B cell (primary cell): ENCODE results near the gene EHBP1L1. TPM values are rescaled to one million over a fixed set of nuclear protein-coding genes. Genes with fewer than 3 reads are reported as not detected.

Experiments used
- ATAC-seq: fragments of 200-7000 bp; cut with Tn5 transposase; one replicate; pipeline ENCODE4 v1.10.0; 2021; ENCODE audit warnings: low read depth, mild to moderate bottlenecking, moderate number of reproducible peaks, moderate library complexity
- CTCF ChIA-PET: fragments of 350-600 bp; sonication (Branson Sonifier 250); formaldehyde crosslinking; loops from one replicate; lab custom pipeline; 2021; ENCODE audit warnings: antibody characterized with exemption, inconsistent platforms; lab: Charles Lee
- POLR2A ChIA-PET: fragments of 350-600 bp; sonication (Branson Sonifier 250); formaldehyde crosslinking; loops from one replicate; lab custom pipeline; 2021; ENCODE audit warnings: antibody characterized with exemption; lab: Charles Lee
- DNase-seq: peaks from one replicate; pipeline ENCODE4 v3.0.0; 2013
- H2AFZ ChIP-seq: 2 replicates; pipeline ENCODE4 v1.6.1; 2012; ENCODE audit warnings: mild to moderate bottlenecking, low read depth, low read length; ENCODE audit not compliant: insufficient read depth, poor library complexity, severe bottlenecking
- H3K27ac ChIP-seq, 2 donors: 1 replicate in 1 of 2; 2 replicates in 1 of 2; pipeline ENCODE4 v1.5.1; 2012 to 2013; ENCODE audit warnings: low read length in 2 of 2, mild to moderate bottlenecking in 2 of 2, moderate library complexity in 1 of 2
- H3K27me3 ChIP-seq, 4 experiments: fragments of 200-600 bp in 1 of 4; sonication (generic) in 1 of 4; replicated peaks in 1 of 4; 1 replicate in 2 of 4; 2 replicates in 2 of 4; pipeline versions ENCODE4 v1.6.1 to v1.7.0; 2013 to 2016; ENCODE audit warnings: low read length in 3 of 4, mild to moderate bottlenecking in 2 of 4, mixed read lengths in 1 of 4, moderate library complexity in 1 of 4; ENCODE audit not compliant: insufficient read depth in 4 of 4, control insufficient read depth in 3 of 4; ENCODE audit errors: control extremely low read depth in 1 of 4
- H3K36me3 ChIP-seq, 2 experiments: replicated peaks in 1 of 2; 1 replicate in 1 of 2; 2 replicates in 1 of 2; pipeline versions ENCODE4 v1.6.1 to v1.7.1; 2013; ENCODE audit warnings: low read length in 1 of 2; ENCODE audit not compliant: insufficient read depth in 2 of 2, control insufficient read depth in 1 of 2; ENCODE audit errors: control extremely low read depth in 1 of 2, extremely low read depth in 1 of 2
- H3K4me1 ChIP-seq, 2 donors: fragments of 200-600 bp in 1 of 2; sonication (generic) in 1 of 2; 1 replicate in 1 of 2; 2 replicates in 1 of 2; pipeline versions ENCODE4 v1.5.1 to v1.6.1; 2013 to 2017; ENCODE audit warnings: low read length in 2 of 2; ENCODE audit not compliant: control insufficient read depth in 2 of 2, insufficient read depth in 2 of 2
- H3K4me2 ChIP-seq: replicated peaks from 2 replicates; pipeline ENCODE3; 2012; ENCODE audit warnings: mild to moderate bottlenecking, low read depth, low read length; ENCODE audit not compliant: poor library complexity, severe bottlenecking
- H3K4me3 ChIP-seq, 5 experiments: fragments of 200-600 bp in 1 of 5; sonication (generic) in 1 of 5; 1 replicate in 3 of 5; 2 replicates in 2 of 5; pipeline versions ENCODE4 v1.5.1 to v1.7.0; 2011 to 2016; ENCODE audit warnings: low read length in 4 of 5, mild to moderate bottlenecking in 4 of 5, low read depth in 2 of 5, control low read depth in 1 of 5, moderate library complexity in 1 of 5; ENCODE audit not compliant: insufficient read depth in 1 of 5; ENCODE audit errors: control extremely low read depth in 1 of 5, extremely low read depth in 1 of 5
- H3K79me2 ChIP-seq: fragments of 200-600 bp; sonication (generic); one replicate; pipeline ENCODE4 v1.6.0; 2016; ENCODE audit warnings: low read length; ENCODE audit not compliant: control insufficient read depth, insufficient read depth
- H3K9ac ChIP-seq: fragments of 200-600 bp; sonication (generic); 2 replicates; pipeline ENCODE4 v1.6.1; 2017; ENCODE audit warnings: mild to moderate bottlenecking, low read length, moderate library complexity
- H3K9me3 ChIP-seq, 3 donors: one replicate each; pipeline versions ENCODE4 v1.6.1 to v1.7.1; 2013; ENCODE audit warnings: low read length in 2 of 3; ENCODE audit not compliant: control insufficient read depth in 2 of 3, insufficient read depth in 1 of 3; ENCODE audit errors: control extremely low read depth in 1 of 3
- H4K20me1 ChIP-seq: 2 replicates; pipeline ENCODE4 v1.6.0; 2012; ENCODE audit warnings: mild to moderate bottlenecking, low read length; ENCODE audit not compliant: insufficient read depth, control insufficient read depth, poor library complexity, severe bottlenecking
- H3K27ac Mint-ChIP-seq: one replicate; pipeline ENCODE4 v1.8.0; 2021; ENCODE audit warnings: mixed read lengths
- H3K27me3 Mint-ChIP-seq: one replicate; pipeline ENCODE4 v1.8.0; 2021; ENCODE audit warnings: mixed read lengths
- H3K4me1 Mint-ChIP-seq: one replicate; pipeline ENCODE4 v1.8.0; 2021; ENCODE audit warnings: mixed read lengths
- H3K4me3 Mint-ChIP-seq: one replicate; pipeline ENCODE4 v1.8.0; 2021; ENCODE audit warnings: mixed read lengths
- H3K9me3 Mint-ChIP-seq: one replicate; pipeline ENCODE4 v1.8.0; 2022; ENCODE audit warnings: mixed read lengths; ENCODE audit not compliant: insufficient read depth
- EZH2 ChIP-seq: IDR thresholded peaks from 2 replicates; pipeline ENCODE4 v1.6.1; 2012; ENCODE audit warnings: borderline replicate concordance, low read depth, mild to moderate bottlenecking, moderate library complexity, low read length; ENCODE audit not compliant: insufficient read depth, poor library complexity, severe bottlenecking
- WGBS: methylation state at CpG from one replicate; pipeline ENCODE4 v1.1.5; 2013; ENCODE audit warnings: missing lambda C conversion rate; ENCODE audit not compliant: insufficient coverage; 5-methylcytosine and 5-hydroxymethylcytosine counted together
- intact Hi-C: fragments of 100-400 bp; cut with micrococcal nuclease; formaldehyde crosslinking; loops from one replicate; pipeline ENCODE4 v1.10.0; 2022
- polyA plus RNA-seq: library from polyadenylated mRNA; depleted of rRNA; stranded (reverse); fragments of >200 nt; gene quantifications from 2 replicates; pipeline ENCODE4 v1.2.3, GENCODE V29; 2012
- total RNA-seq, 2 donors: library from RNA; stranded (reverse); fragments of 120-200 nt in 1 of 2; gene quantifications; 1 replicate in 1 of 2; 2 replicates in 1 of 2; pipeline versions ENCODE4 v1.2.3 to v1.2.4, GENCODE V29; 2013 to 2022
- TF ChIP-seq, protein P1 (sequence below): fragments of 200-600 bp; IDR thresholded peaks from one replicate; pipeline ENCODE4 v1.8.0; 2022; ENCODE audit warnings: antibody characterized with exemption, mild to moderate bottlenecking

EHBP1L1 gene
- total and polyA plus RNA-seq, 2 donors (not counting 1 experiment from before 2014, with no cell fraction given), result 202 to 279 TPM

DNA sequence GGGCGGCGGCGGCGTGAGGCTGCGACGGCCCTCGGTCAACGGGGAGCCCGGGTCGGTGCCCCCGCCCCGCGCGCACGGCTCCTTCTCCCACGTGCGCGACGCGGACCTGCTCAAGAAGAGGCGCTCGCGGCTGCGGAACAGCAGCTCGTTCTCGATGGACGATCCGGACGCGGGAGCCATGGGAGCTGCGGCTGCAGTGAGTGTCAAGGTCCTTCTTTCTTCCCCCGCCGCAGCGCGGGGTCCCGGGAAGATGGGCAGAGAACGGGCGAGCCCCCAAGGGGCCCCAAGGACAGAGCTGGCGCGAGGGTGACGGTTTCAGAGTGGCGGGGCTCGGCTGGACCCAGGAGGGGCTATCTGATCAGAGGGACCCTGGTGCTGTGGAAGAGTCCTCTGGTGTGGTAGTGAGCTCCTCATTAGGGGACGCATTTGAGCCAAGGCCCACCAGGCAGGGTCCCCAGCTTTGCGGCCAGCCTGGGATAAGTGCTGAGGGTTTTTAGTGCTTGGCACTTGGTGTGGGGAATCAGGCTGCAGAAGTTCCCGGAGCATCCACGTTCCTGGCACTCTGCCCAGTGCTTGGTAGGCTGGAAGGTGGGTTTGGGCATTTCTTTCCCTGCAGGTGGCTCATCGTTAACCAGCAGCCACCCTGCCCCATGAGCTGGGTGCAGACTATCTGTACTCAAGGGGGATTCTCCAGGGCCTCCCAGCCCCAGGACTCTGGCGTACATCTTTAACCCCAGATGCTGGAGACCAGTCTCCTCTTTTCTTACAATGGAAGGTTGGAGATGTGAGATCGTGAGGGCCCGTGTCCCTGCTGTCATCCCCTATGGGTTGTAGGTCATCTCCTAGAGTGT, 9.8 kb downstream of the EHBP1L1 start:
- POLR2A ChIA-PET, result interaction anchor here (0.6 to 4.9 kb wide), 5 partner anchors 9 to 1842 kb away, joined by 3 to 45 read pairs (median 4); partner anchors contain the start of gene EHBP1L1
- H3K27ac ChIP-seq, result no peak overlapping the region
- Mint-ChIP-seq H3K4me3 (no peak overlapping the region), H3K4me1 (peaks cover 40% of the 10 kb centered on the region), H3K27ac (peak overlapping the region; percentile 93), H3K9me3 (no peaks in the 10 kb centered on the region), H3K27me3 (no peaks in the 10 kb centered on the region)
- H3K4me2 ChIP-seq, result no peak overlapping the region
- H2AFZ ChIP-seq, result no peak overlapping the region
- DNase-seq (no peak), ATAC-seq (no peak)
- H3K27me3 ChIP-seq, result no peaks in the 10 kb centered on the region
- no peak overlapping the region for H3K9ac ChIP-seq
- H3K4me1 ChIP-seq, result peaks cover 27 to 41% of the 10 kb centered on the region in 2 donors
- TF ChIP-seq EZH2, result no peak
- TF ChIP-seq, protein P1, sequence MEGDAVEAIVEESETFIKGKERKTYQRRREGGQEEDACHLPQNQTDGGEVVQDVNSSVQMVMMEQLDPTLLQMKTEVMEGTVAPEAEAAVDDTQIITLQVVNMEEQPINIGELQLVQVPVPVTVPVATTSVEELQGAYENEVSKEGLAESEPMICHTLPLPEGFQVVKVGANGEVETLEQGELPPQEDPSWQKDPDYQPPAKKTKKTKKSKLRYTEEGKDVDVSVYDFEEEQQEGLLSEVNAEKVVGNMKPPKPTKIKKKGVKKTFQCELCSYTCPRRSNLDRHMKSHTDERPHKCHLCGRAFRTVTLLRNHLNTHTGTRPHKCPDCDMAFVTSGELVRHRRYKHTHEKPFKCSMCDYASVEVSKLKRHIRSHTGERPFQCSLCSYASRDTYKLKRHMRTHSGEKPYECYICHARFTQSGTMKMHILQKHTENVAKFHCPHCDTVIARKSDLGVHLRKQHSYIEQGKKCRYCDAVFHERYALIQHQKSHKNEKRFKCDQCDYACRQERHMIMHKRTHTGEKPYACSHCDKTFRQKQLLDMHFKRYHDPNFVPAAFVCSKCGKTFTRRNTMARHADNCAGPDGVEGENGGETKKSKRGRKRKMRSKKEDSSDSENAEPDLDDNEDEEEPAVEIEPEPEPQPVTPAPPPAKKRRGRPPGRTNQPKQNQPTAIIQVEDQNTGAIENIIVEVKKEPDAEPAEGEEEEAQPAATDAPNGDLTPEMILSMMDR, result no peak
- H4K20me1 ChIP-seq, result peaks cover 14% of the 10 kb centered on the region
- WGBS, result 97% methylated on average over 41 of the region's 51 CpGs
- peaks cover 1 to 51% of the 10 kb centered on the region in 2 experiments for H3K36me3 ChIP-seq
- intact Hi-C loops, result no loop called here
- H3K79me2 ChIP-seq, result no peaks in the 10 kb centered on the region
- no peak overlapping the region for H3K4me3 ChIP-seq
- H3K9me3 ChIP-seq, result no peaks in the 10 kb centered on the region
- CTCF ChIA-PET, result interaction anchor here (0.5 to 9.7 kb wide), 4 partner anchors 8 to 219 kb away, joined by 3 to 144 read pairs (median 50); partner anchors contain the start of gene EHBP1L1

DNA sequence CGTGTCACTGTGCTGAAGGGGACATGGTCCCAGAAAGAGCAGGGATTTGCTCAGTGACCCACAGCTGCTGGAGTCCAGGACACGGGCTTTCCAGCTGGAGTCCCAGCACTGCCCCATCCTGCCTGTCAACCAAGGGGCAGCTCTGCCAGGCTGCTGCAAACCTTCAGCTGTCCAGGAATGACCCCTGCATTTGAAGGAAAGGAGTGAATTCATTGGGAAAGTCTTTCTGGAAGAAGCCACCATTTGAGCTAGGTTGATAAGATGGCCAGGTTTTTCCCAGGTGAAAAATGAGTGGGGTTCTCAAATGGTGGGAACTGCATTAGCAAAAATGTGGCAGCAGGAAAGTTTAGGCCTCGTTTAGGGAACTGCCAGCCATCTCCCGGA, 10.4 kb downstream of the EHBP1L1 start:
- H3K4me1 Mint-ChIP-seq, result peaks cover 40% of the 10 kb centered on the region
- H3K4me1 ChIP-seq, result peaks cover 27 to 41% of the 10 kb centered on the region in 2 donors
- ChIA-PET POLR2A (interaction anchor here (0.6 to 4.9 kb wide), 3 partner anchors 10 to 125 kb away, joined by 3 to 45 read pairs (median 5); partner anchors contain the start of gene EHBP1L1), CTCF (interaction anchor here (3.3 to 9.7 kb wide), 3 partner anchors 9 to 43 kb away, joined by 20 to 144 read pairs (median 97); partner anchors contain the start of gene EHBP1L1)
- peaks cover 1 to 49% of the 10 kb centered on the region in 2 experiments for H3K36me3 ChIP-seq
- intact Hi-C loops, result no loop called here
- no peaks in the 10 kb centered on the region for H3K79me2 ChIP-seq
- no peaks in the 10 kb centered on the region for H3K9me3 ChIP-seq
- no peak overlapping the region for H3K4me3 ChIP-seq
- ATAC-seq (no peak), DNase-seq (no peak)
- peak overlapping the region; percentile 10 for H3K4me3 Mint-ChIP-seq
- no peak overlapping the region for H2AFZ ChIP-seq
- no peaks in the 10 kb centered on the region for H3K27me3 Mint-ChIP-seq
- H3K27me3 ChIP-seq, result no peaks in the 10 kb centered on the region
- H3K9ac ChIP-seq, result no peak overlapping the region
- peak overlapping the region; percentile 93 for H3K27ac Mint-ChIP-seq
- H3K27ac ChIP-seq, result peak overlapping the region in 1 of 2 donors; percentile 40
- no peak for TF ChIP-seq EZH2
- TF ChIP-seq, protein P1, result no peak
- H3K4me2 ChIP-seq, result no peak overlapping the region
- 79% methylated on average over 4 of the region's 4 CpGs for WGBS
- H3K9me3 Mint-ChIP-seq, result no peaks in the 10 kb centered on the region
- H4K20me1 ChIP-seq, result peaks cover 14% of the 10 kb centered on the region
